ENCODE results near the gene FNTB.

GRCh38 chr14:65038966-65039365 lies 52.3 kb downstream of the FNTB start:
- TF ChIP-seq, protein P1, sequence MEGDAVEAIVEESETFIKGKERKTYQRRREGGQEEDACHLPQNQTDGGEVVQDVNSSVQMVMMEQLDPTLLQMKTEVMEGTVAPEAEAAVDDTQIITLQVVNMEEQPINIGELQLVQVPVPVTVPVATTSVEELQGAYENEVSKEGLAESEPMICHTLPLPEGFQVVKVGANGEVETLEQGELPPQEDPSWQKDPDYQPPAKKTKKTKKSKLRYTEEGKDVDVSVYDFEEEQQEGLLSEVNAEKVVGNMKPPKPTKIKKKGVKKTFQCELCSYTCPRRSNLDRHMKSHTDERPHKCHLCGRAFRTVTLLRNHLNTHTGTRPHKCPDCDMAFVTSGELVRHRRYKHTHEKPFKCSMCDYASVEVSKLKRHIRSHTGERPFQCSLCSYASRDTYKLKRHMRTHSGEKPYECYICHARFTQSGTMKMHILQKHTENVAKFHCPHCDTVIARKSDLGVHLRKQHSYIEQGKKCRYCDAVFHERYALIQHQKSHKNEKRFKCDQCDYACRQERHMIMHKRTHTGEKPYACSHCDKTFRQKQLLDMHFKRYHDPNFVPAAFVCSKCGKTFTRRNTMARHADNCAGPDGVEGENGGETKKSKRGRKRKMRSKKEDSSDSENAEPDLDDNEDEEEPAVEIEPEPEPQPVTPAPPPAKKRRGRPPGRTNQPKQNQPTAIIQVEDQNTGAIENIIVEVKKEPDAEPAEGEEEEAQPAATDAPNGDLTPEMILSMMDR (conservative IDR thresholded peaks at IDR 0.05) = no peak
- no peak for TF ChIP-seq ZFX (IDR thresholded peaks at IDR 0.05)
